ENCODE measurements around the gene NVL. TPM values are rescaled to one million over a fixed set of nuclear protein-coding genes. Genes with fewer than 3 reads are reported as not detected.

Gene NVL
- total and polyA plus RNA-seq, 4 donors, result 12.8 to 41.5 (median 29.1) TPM

- ATAC-seq (ENCODE audit: insufficient read depth, low FRiP score), result no peak
- H3K4me3 ChIP-seq, result no peak overlapping the region
- no peak for DNase-seq
- H3K9ac ChIP-seq (ENCODE audit: insufficient read depth in 1 of 2, low read length in 2 of 2), result no peak overlapping the region
- H3K36me3 ChIP-seq (ENCODE audit: control insufficient read depth in 4 of 4, insufficient read depth in 4 of 4, low read length in 4 of 4), result no peaks in the 10 kb centered on the region
- H3K27ac ChIP-seq (ENCODE audit: low read depth in 1 of 2, low read length in 1 of 2), result no peak overlapping the region
- H3K27me3 ChIP-seq (ENCODE audit: control insufficient read depth in 3 of 3, insufficient read depth in 3 of 3, low read length in 2 of 3), result no peaks in the 10 kb centered on the region
- H3K4me1 ChIP-seq (ENCODE audit: control insufficient read depth in 5 of 5, insufficient read depth in 5 of 5, low read length in 5 of 5), result peaks cover 2 to 24% (median 6%) of the 10 kb centered on the region in 5 donors
- H3K9me3 ChIP-seq (ENCODE audit: control insufficient read depth in 4 of 4, insufficient read depth in 3 of 4, low read length in 3 of 4), result peaks cover 0 to 2% (median 0%) of the 10 kb centered on the region in 4 donors
- WGBS, 2 donors, result 96 to 97% methylated on average over 4 of the region's 4 CpGs
- TF ChIP-seq CTCF (IDR thresholded peaks at IDR 0.05; ENCODE audit: control extremely low read depth, extremely low read depth), result no peak
Observed at GRCh38 chr1:224201853-224202252, 128.1 kb downstream of the NVL start.

GRCh38 chr1:224201383-224201782 lies 128.6 kb downstream of the NVL start:
- TF ChIP-seq CTCF (IDR thresholded peaks at IDR 0.05; ENCODE audit: control extremely low read depth, extremely low read depth), result no peak
- no peak for DNase-seq
- H3K27me3 ChIP-seq (ENCODE audit: control insufficient read depth in 3 of 3, insufficient read depth in 3 of 3, low read length in 2 of 3), result no peaks in the 10 kb centered on the region
- no peak overlapping the region for H3K4me3 ChIP-seq
- ATAC-seq (ENCODE audit: insufficient read depth, low FRiP score), result no peak
- 90 to 99% methylated on average over 5 of the region's 5 CpGs for WGBS, 2 donors
- H3K27ac ChIP-seq (ENCODE audit: low read depth in 1 of 2, low read length in 1 of 2), result no peak overlapping the region
- H3K4me1 ChIP-seq (ENCODE audit: control insufficient read depth in 5 of 5, insufficient read depth in 5 of 5, low read length in 5 of 5), result peaks cover 3 to 24% (median 6%) of the 10 kb centered on the region in 5 donors
- H3K9me3 ChIP-seq (ENCODE audit: control insufficient read depth in 4 of 4, insufficient read depth in 3 of 4, low read length in 3 of 4), result peaks cover 0 to 2% (median 0%) of the 10 kb centered on the region in 4 donors
- no peaks in the 10 kb centered on the region for H3K36me3 ChIP-seq (ENCODE audit: control insufficient read depth in 4 of 4, insufficient read depth in 4 of 4, low read length in 4 of 4)
- H3K9ac ChIP-seq (ENCODE audit: insufficient read depth in 1 of 2, low read length in 2 of 2), result no peak overlapping the region

- Histone ChIP-seq H3K9ac (ENCODE audit: insufficient read depth in 1 of 2, low read length in 2 of 2) (no peak overlapping the region), H3K27ac (ENCODE audit: low read depth in 1 of 2, low read length in 1 of 2) (no peak overlapping the region)
- no peak for DNase-seq
Observed at GRCh38 chr1:224199679-224200078, 130.3 kb downstream of the NVL start.

More at GRCh38 chr1:224199679-224200078, 130.3 kb downstream of the NVL start:
- Histone ChIP-seq H3K4me1 (ENCODE audit: control insufficient read depth in 5 of 5, insufficient read depth in 5 of 5, low read length in 5 of 5) (peaks cover 0 to 13% (median 2%) of the 10 kb centered on the region in 5 donors), H3K36me3 (ENCODE audit: control insufficient read depth in 4 of 4, insufficient read depth in 4 of 4, low read length in 4 of 4) (no peaks in the 10 kb centered on the region), H3K9me3 (ENCODE audit: control insufficient read depth in 4 of 4, insufficient read depth in 3 of 4, low read length in 3 of 4) (no peaks in the 10 kb centered on the region), H3K4me3 (no peak overlapping the region), H3K27me3 (ENCODE audit: control insufficient read depth in 3 of 3, insufficient read depth in 3 of 3, low read length in 2 of 3) (no peaks in the 10 kb centered on the region)
- 89 to 94% methylated on average over 2 of the region's 2 CpGs for WGBS, 2 donors
- no peak for TF ChIP-seq CTCF (IDR thresholded peaks at IDR 0.05; ENCODE audit: control extremely low read depth, extremely low read depth)
- ATAC-seq (ENCODE audit: insufficient read depth, low FRiP score), result no peak
